ENCODE results near the gene PIK3C2B.
"Not testable (repeated sequence)": the region's sequence is repeated elsewhere in the genome, so short reads cannot be mapped to it uniquely, and the experiment has no call there.

Gene PIK3C2B

DNA sequence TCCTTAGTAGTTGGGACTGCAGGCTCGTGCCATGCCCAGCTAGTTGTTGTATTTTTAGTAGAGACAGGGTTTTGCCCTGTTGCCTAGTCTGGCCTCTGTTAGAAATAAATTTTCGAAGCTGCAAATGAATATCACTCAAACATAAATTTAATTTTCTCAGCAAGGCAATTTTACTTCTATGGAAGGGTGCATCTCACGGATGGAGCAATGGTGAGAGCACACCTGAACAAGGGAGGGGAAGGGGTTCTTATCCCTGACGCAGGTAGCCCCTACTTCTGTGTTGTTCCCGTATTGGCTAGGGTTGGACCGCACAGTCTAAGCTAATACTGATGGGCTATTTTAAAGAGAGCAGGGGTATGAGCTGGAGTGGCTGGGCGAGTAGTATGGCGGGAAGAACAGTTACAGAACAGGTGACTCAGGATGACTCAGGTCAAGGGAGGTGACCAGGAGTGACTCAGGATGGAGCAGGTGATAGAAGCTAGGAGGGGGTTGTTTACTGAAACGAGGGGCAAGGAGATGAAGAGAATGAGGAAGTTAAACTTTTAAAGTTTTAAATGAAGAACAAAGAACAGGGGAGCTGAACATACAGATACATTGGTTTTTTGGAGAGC is 29.1 kb upstream of the PIK3C2B start:
- Histone ChIP-seq H3K4me1 (ENCODE audit: control insufficient read depth, insufficient read depth, low read length, poor library complexity, severe bottlenecking) (peaks cover 19% of the 10 kb centered on the region), H3K27ac (ENCODE audit: insufficient read depth, low read length, poor library complexity, severe bottlenecking) (no peak overlapping the region), H3K27me3 (replicated peaks; ENCODE audit: control insufficient read depth, insufficient read depth, low read length, poor library complexity, severe bottlenecking) (no peaks in the 10 kb centered on the region), H3K36me3 (ENCODE audit: control insufficient read depth, insufficient read depth, low read length) (peaks cover 41% of the 10 kb centered on the region), H3K4me3 (ENCODE audit: insufficient read depth, low read depth, low read length, poor library complexity, severe bottlenecking) (no peak overlapping the region), H3K9me3 (ENCODE audit: control insufficient read depth, low read length) (no peaks in the 10 kb centered on the region)
- no peak for DNase-seq

DNA sequence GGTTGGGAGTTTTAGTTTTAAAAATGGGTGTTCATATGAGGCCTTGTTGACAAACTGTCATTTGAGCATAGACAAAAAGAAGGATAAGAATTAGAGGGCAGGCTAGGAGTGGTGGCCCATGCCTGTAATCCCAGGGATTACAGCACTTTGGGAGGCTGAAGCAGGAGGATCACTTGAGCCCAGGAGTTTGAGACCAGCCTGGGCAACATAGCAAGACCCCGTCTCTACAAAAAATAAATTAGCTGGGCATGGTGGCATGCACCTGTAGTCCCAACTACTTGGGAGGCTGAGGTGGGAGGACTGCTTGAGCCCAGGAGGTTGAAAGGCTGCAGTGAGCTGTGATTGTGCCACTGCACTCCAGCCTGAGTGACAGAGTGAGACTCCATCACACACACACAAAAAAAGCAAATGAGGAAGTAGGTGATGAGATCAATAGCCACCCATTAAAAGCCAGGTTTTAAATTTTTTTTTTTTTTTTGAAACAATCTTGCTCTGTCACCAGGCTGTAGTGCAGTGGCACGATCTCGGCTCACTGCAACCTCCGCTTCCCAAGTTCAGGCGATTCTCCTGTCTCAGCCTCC is 27.4 kb upstream of the PIK3C2B start:
- H3K27ac ChIP-seq (ENCODE audit: insufficient read depth, low read length, poor library complexity, severe bottlenecking) = peak overlapping the region; percentile 69
- DNase-seq; H3K27me3 ChIP-seq (replicated peaks; ENCODE audit: control insufficient read depth, insufficient read depth, low read length, poor library complexity, severe bottlenecking); H3K4me3 ChIP-seq (ENCODE audit: insufficient read depth, low read depth, low read length, poor library complexity, severe bottlenecking); H3K9me3 ChIP-seq (ENCODE audit: control insufficient read depth, low read length): not testable (repeated sequence)
- H3K36me3 ChIP-seq (ENCODE audit: control insufficient read depth, insufficient read depth, low read length) = peaks cover 36% of the 10 kb centered on the region
- H3K4me1 ChIP-seq (ENCODE audit: control insufficient read depth, insufficient read depth, low read length, poor library complexity, severe bottlenecking) = peaks cover 35% of the 10 kb centered on the region

DNA sequence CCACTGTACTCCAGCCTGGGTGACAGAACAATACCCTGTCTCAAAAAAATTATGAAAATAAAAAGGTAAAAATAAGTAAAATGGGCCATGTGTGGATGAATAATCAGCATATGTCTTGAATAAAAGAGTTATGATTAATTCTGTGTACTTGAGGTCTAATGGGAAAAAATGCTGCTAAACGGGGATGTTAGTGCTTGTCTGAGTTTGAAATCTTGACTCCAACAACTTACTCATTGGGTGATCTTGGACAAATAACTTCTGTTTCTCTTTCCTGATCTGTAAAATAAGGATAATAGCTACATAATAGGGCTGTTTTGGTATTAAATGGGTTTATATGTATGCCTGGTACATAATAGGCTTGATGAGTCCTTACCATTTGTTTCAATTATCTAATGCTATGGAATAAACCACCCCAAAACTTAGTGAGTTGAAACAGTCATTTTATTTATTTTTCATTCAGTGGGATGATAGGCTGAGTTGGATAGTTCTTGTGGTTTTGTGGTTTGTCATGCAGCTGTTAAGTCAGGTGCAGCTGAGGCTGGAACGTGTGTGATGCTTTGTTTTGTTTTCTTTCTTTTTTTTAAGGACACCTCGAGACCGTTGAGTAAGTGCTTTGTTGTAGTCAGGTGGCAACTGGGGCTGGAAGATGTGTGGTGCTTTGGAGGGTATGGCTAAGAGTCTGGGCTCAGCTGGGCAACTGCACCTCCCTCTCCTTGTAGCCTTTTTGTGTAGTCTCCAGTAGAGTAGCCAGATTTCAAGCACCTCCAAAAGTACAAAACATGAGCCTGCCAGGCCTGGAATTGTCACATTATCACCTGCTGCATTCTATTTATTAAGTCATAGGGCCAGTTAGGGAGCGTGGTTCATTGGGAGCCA is 26.5 kb upstream of the PIK3C2B start:
- peaks cover 35% of the 10 kb centered on the region for H3K4me1 ChIP-seq (ENCODE audit: control insufficient read depth, insufficient read depth, low read length, poor library complexity, severe bottlenecking)
- H3K36me3 ChIP-seq (ENCODE audit: control insufficient read depth, insufficient read depth, low read length) = peaks cover 29% of the 10 kb centered on the region
- no peaks in the 10 kb centered on the region for H3K9me3 ChIP-seq (ENCODE audit: control insufficient read depth, low read length)
- DNase-seq = peak; percentile 44 to 66 (median 55)
- H3K4me3 ChIP-seq (ENCODE audit: insufficient read depth, low read depth, low read length, poor library complexity, severe bottlenecking) = no peak overlapping the region
- no peaks in the 10 kb centered on the region for H3K27me3 ChIP-seq (replicated peaks; ENCODE audit: control insufficient read depth, insufficient read depth, low read length, poor library complexity, severe bottlenecking)
- peak overlapping the region; percentile 69 for H3K27ac ChIP-seq (ENCODE audit: insufficient read depth, low read length, poor library complexity, severe bottlenecking)

DNA sequence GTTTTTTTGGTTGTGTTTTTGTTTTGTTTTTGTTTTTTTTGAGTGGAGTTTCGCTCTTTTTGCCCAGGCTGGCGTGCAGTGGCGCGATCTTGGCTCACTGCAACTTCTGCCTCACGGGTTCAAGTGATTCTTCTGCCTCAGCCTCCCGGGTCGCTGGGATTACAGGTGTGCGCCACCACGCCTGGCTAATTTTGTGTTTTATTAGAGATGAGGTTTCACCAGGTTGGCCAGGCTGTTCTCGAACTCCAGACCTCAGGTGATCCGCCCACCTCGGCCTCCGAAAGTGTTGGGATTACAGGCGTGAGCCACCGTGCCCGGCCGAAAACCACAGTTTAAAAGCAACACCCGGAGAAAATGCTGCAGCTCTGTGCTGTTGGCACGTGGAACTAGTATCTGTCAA is 22.8 kb upstream of the PIK3C2B start:
- H3K9me3 ChIP-seq (ENCODE audit: control insufficient read depth, low read length); H3K27me3 ChIP-seq (replicated peaks; ENCODE audit: control insufficient read depth, insufficient read depth, low read length, poor library complexity, severe bottlenecking); DNase-seq: not testable (repeated sequence)
- Histone ChIP-seq H3K4me1 (ENCODE audit: control insufficient read depth, insufficient read depth, low read length, poor library complexity, severe bottlenecking) (peaks cover 35% of the 10 kb centered on the region), H3K27ac (ENCODE audit: insufficient read depth, low read length, poor library complexity, severe bottlenecking) (peak overlapping the region; percentile 97), H3K36me3 (ENCODE audit: control insufficient read depth, insufficient read depth, low read length) (peaks cover 14% of the 10 kb centered on the region), H3K4me3 (ENCODE audit: insufficient read depth, low read depth, low read length, poor library complexity, severe bottlenecking) (peak overlapping the region; percentile 69)

DNA sequence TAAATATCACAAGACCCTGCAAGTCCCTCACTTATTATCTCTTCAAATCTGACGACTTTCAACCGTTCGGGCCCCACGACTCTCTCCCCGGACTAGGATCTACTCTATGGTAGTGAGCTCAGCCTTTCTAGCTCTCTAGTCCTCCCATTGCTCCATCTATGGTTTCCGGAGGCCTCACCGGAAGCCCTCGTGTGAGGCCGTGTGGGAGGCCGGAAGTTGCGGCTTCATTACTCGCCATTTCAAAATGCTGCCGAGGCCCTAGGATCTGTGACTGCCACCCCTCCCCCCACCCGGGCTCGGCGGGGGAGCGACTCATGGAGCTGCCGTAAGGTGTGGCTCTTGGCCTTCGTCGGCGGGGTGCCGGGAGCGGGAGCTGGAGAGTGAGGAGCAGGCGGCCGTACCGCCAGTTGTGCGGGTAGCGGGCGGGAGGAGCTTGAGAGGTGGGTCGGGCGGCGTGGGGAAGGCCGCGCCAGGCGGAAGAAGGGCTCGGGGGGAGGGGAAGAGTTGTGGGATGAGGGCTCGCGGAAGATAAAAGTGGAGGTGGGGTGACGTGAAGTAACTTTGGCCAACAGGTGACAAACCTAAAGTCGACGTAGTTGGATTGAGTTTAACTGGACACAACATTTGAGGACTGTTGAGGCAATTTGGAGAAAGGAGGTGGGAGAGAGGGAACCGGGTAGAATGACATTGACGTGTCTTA is 21.7 kb upstream of the PIK3C2B start, which contains the start of gene MDM4:
TSS of gene MDM4 (plus strand) at position 227 of the 700 bp plus-strand sequence. CDS start 9,113 bp downstream, outside the sequence.
- Histone ChIP-seq H3K27me3 (replicated peaks; ENCODE audit: control insufficient read depth, insufficient read depth, low read length, poor library complexity, severe bottlenecking) (no peaks in the 10 kb centered on the region), H3K27ac (ENCODE audit: insufficient read depth, low read length, poor library complexity, severe bottlenecking) (peak within 1 kb of the TSS; percentile 97), H3K4me1 (ENCODE audit: control insufficient read depth, insufficient read depth, low read length, poor library complexity, severe bottlenecking) (peaks cover 32% of the 10 kb centered on the region), H3K4me3 (ENCODE audit: insufficient read depth, low read depth, low read length, poor library complexity, severe bottlenecking) (peak within 1 kb of the TSS; percentile 69), H3K36me3 (ENCODE audit: control insufficient read depth, insufficient read depth, low read length) (peaks cover 14% of the 10 kb centered on the region), H3K9me3 (ENCODE audit: control insufficient read depth, low read length) (no peaks in the 10 kb centered on the region)
- DNase-seq = peak; percentile 88 to 89 (median 88)

DNA sequence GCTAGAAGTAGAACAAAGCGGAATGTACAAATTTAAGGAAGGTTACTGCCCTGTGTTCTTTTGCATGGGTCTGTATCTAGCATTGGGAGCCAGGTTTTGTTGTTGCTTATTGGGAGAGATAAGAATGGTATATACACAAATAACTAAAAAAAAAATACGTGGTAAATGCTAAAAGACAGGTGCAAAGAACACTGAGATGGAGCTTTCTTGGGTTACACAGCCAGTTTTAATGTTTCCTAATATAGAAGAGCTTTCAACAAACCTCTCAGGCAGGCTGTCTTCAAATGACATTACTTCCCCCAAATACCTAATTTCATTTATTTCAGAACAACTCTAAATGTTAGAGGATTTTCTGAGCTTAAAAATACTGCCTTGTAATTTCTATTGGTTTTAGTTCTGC is 20.2 kb upstream of the PIK3C2B start:
- no peak for DNase-seq
- Histone ChIP-seq H3K9me3 (ENCODE audit: control insufficient read depth, low read length) (no peaks in the 10 kb centered on the region), H3K4me3 (ENCODE audit: insufficient read depth, low read depth, low read length, poor library complexity, severe bottlenecking) (no peak overlapping the region), H3K27me3 (replicated peaks; ENCODE audit: control insufficient read depth, insufficient read depth, low read length, poor library complexity, severe bottlenecking) (no peaks in the 10 kb centered on the region), H3K4me1 (ENCODE audit: control insufficient read depth, insufficient read depth, low read length, poor library complexity, severe bottlenecking) (peaks cover 26% of the 10 kb centered on the region), H3K27ac (ENCODE audit: insufficient read depth, low read length, poor library complexity, severe bottlenecking) (peak overlapping the region; percentile 6), H3K36me3 (ENCODE audit: control insufficient read depth, insufficient read depth, low read length) (peaks cover 14% of the 10 kb centered on the region)

DNA sequence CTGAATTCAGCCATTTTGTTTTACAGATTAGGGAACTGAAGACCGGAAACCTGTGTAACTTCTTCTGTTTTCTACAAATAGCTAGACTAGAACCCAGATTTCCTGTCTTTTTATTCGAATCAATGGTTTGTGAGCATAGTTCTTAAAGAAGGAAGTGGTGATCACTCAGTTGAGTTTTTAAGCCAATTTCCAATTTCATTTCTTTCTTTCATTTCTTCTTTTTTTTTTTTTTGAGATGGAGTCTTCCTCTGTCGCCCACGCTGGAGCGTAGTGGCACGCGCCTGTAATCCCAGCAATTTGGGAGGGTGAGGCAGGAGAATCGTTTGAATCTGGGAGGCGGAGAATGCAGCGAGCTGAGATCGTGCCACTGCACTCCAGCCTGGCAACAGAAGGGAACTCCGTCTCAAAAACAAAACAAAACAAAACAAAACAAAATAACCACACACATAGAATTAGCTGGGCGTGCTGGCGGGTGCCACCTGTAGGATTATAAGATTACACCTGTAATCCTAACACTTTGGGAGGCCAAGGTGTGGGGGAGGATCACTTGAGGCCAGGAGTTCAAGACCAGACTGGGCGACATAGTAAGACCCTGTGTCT is 18.6 kb upstream of the PIK3C2B start:
- DNase-seq = peak; percentile 35 to 62 (median 46)
- no peaks in the 10 kb centered on the region for H3K9me3 ChIP-seq (ENCODE audit: control insufficient read depth, low read length)
- H3K27me3 ChIP-seq (replicated peaks; ENCODE audit: control insufficient read depth, insufficient read depth, low read length, poor library complexity, severe bottlenecking) = no peaks in the 10 kb centered on the region
- H3K27ac ChIP-seq (ENCODE audit: insufficient read depth, low read length, poor library complexity, severe bottlenecking) = peak overlapping the region; percentile 92
- H3K4me1 ChIP-seq (ENCODE audit: control insufficient read depth, insufficient read depth, low read length, poor library complexity, severe bottlenecking) = peaks cover 11% of the 10 kb centered on the region
- peak overlapping the region; percentile 42 for H3K4me3 ChIP-seq (ENCODE audit: insufficient read depth, low read depth, low read length, poor library complexity, severe bottlenecking)
- peaks cover 5% of the 10 kb centered on the region for H3K36me3 ChIP-seq (ENCODE audit: control insufficient read depth, insufficient read depth, low read length)

DNA sequence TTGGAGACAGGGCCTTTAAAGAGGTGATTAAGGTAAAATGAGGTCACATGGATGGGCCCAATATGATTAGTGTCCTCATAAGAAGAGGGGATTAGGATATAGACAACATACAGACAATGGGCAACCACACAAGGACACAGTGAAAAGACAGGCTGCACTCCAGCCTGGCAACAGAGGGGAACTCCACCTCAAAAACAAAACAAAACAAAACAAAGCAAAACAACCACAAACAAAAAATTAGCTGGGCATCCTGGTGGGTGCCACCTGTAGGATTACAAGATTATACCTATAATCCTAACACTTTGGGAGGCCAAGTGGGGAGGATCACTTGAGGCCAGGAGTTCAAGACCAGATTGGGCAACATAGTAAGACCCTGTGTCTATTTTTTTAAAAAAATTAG is 16.8 kb upstream of the PIK3C2B start:
- Histone ChIP-seq H3K9me3 (ENCODE audit: control insufficient read depth, low read length) (no peaks in the 10 kb centered on the region), H3K4me3 (ENCODE audit: insufficient read depth, low read depth, low read length, poor library complexity, severe bottlenecking) (no peak overlapping the region), H3K27ac (ENCODE audit: insufficient read depth, low read length, poor library complexity, severe bottlenecking) (peak overlapping the region; percentile 39), H3K4me1 (ENCODE audit: control insufficient read depth, insufficient read depth, low read length, poor library complexity, severe bottlenecking) (no peaks in the 10 kb centered on the region), H3K36me3 (ENCODE audit: control insufficient read depth, insufficient read depth, low read length) (no peaks in the 10 kb centered on the region), H3K27me3 (replicated peaks; ENCODE audit: control insufficient read depth, insufficient read depth, low read length, poor library complexity, severe bottlenecking) (no peaks in the 10 kb centered on the region)
- DNase-seq = no peak

DNA sequence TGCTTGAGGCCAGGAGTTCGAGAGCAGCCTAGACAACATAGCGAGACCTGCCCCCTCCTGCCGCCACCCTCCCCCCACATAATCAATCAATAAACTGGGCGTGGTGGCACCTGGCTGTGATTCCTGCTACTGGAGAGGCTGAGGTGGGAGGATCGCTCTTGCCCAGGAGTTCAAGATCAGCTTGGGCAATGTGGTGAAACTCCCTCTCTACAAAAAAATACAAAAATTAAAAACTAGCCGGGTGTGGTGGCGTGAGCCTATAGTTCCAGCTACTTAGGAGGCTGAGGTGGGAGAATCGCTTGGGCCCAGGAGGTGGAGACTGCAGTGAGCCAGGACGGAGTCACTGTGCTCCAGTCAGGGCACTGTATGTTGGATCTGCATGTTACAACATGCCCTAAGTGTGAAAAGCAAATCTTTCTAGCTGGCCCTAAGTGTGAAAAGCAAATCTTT is 14.6 kb upstream of the PIK3C2B start:
- H3K9me3 ChIP-seq (ENCODE audit: control insufficient read depth, low read length) = no peaks in the 10 kb centered on the region
- no peak overlapping the region for H3K4me3 ChIP-seq (ENCODE audit: insufficient read depth, low read depth, low read length, poor library complexity, severe bottlenecking)
- H3K4me1 ChIP-seq (ENCODE audit: control insufficient read depth, insufficient read depth, low read length, poor library complexity, severe bottlenecking) = no peaks in the 10 kb centered on the region
- no peak for DNase-seq
- no peak overlapping the region for H3K27ac ChIP-seq (ENCODE audit: insufficient read depth, low read length, poor library complexity, severe bottlenecking)
- H3K36me3 ChIP-seq (ENCODE audit: control insufficient read depth, insufficient read depth, low read length) = no peaks in the 10 kb centered on the region
- no peaks in the 10 kb centered on the region for H3K27me3 ChIP-seq (replicated peaks; ENCODE audit: control insufficient read depth, insufficient read depth, low read length, poor library complexity, severe bottlenecking)

Measured in effector memory CD4-positive, alpha-beta T cell (primary cell).